Activated CD4-positive, CD25-positive, alpha-beta regulatory T cell treated with anti-CD3 and anti-CD28 coated beads, Interleukin-2, amount 50 U/mL, for 24 hours (primary cell): ENCODE results near the gene POLR3K.
A peak's percentile ranks its signal among the peaks of the same experiment; 100 is the strongest.

ENCODE experiments used
- ATAC-seq, 2 donors: fragments of 150-1000 bp; cut with Tn5 transposase; one replicate each; pipeline ENCODE4 v1.10.0; 2021; ENCODE audit warnings: mild to moderate bottlenecking in 1 of 2, moderate library complexity in 1 of 2

The POLR3K gene

DNA sequence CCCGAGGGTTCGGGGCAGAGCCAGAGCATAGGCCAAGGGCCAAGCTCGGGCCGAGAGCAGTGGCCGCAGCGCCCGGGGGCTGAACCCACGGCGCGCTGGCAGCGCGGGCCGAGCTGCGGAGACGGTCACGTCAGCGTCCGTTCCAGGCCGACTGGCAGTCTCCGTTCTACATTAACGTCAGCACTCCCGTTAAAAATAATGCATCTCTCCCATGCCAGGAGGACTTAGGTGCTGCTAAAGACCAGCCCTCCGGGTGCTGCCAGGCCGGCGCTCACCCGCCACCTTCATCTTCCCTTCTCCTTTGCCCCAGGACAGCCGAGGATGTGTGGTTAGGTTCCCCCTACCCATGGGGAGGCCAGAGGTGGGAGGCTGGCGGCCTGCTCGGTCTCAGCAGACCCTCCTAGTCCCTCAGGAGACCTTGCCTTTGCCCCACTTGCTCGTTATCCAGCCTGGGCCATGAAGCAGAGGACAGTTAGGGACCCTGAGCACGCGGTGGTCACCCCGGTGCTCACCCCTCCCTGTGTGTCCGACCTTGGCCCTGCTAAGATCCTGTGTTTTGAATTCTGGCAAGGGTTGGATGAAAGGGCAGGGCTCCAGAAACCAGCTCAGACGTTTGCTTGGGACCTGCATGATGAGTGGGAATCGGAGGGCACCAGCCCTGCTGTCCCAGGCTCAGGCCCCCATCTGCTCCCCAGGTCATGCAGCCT lies 25.2 kb upstream of the POLR3K start:
- peak in 1 of 2 donors; percentile 8 for ATAC-seq

GRCh38 chr16:77807-78443 lies 24.5 kb upstream of the POLR3K start, which contains the start of gene MPG:
MPG (plus strand) TSS chr16:78225; CDS start chr16:78310, 85 bp downstream.
- peak; percentile 74 to 77 for ATAC-seq

DNA sequence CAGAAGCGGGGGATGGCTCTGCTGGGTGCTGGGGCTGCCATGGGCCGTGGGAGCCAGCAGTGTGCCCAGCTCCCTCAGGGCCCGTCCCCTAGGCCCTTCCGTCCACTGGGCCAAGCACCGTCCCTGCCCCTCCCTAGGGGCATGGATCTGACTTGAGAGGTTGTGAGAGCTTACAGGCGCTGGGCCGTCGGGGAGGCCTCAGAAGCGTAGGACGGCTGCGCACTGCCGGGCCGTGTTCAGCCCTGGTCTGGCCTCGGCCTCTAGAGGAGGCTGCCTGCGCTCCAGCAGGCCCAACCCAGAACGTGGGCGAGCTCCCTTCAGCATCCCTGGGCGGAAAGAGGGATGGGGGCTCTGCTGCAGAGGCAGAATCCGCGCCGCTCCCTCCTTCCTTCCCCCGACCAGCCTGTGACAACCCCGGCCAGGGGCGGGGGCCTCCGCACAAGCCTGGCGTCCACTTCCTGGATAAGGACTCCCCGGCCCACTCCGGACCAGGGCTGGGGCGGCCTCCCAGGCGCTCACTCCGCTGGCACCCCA lies 23.9 kb upstream of the POLR3K start:
- peak; percentile 26 to 30 for ATAC-seq

DNA sequence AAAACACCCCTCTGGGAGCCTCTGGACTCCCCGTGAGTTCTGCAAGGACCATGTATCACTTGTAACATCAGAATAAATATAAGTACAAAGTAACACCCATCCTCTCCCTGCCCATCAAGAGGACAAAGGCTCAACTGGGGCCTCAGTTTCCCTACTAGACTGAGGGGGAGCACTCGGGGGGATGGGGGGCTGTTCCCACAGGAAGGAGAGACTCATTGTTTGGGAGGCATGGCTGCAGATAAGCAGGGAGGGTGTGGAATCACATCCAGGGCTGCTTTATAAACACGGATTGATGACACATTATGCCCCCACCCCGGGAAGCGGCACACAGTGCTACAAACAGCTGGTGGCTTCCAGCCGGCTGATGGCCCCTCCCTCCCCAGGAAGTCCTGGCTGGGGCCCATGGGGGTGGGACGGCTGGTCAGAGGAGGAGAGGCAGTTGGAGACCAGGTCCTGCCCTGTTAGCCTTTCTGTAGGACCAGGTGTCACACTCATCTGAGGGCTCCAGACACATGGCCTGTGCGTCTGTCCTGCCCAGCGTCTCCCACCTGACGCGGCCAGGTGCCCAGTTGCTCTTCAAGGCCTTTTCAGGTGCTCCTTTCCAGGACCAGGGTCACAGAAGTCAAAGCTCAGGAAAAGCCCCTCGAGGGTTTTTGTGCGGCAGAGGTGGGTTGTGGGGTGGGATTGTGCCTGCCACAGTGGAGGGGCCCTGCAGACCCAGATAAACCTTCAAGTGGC lies 23.3 kb upstream of the POLR3K start:
- ATAC-seq = no peak

- ATAC-seq = no peak
Measured at GRCh38 chr16:75580-76501, 22.4 kb upstream of the POLR3K start.

GRCh38 chr16:74747-75334 lies 21.4 kb upstream of the POLR3K start:
- no peak for ATAC-seq

GRCh38 chr16:74051-74746 lies 20.8 kb upstream of the POLR3K start:
- no peak for ATAC-seq

- ATAC-seq = peak; percentile 30 to 39
Measured at GRCh38 chr16:72561-73548, 19.4 kb upstream of the POLR3K start, which contains the start of gene RHBDF1. RHBDF1 (minus strand) TSS chr16:72631; CDS start chr16:65015, 7,616 bp downstream.

GRCh38 chr16:71540-72401 lies 18.4 kb upstream of the POLR3K start:
- ATAC-seq = no peak

- no peak for ATAC-seq
Measured at GRCh38 chr16:71210-71539, 17.8 kb upstream of the POLR3K start.

- no peak for ATAC-seq
Measured at GRCh38 chr16:69181-69580, 15.8 kb upstream of the POLR3K start.

DNA sequence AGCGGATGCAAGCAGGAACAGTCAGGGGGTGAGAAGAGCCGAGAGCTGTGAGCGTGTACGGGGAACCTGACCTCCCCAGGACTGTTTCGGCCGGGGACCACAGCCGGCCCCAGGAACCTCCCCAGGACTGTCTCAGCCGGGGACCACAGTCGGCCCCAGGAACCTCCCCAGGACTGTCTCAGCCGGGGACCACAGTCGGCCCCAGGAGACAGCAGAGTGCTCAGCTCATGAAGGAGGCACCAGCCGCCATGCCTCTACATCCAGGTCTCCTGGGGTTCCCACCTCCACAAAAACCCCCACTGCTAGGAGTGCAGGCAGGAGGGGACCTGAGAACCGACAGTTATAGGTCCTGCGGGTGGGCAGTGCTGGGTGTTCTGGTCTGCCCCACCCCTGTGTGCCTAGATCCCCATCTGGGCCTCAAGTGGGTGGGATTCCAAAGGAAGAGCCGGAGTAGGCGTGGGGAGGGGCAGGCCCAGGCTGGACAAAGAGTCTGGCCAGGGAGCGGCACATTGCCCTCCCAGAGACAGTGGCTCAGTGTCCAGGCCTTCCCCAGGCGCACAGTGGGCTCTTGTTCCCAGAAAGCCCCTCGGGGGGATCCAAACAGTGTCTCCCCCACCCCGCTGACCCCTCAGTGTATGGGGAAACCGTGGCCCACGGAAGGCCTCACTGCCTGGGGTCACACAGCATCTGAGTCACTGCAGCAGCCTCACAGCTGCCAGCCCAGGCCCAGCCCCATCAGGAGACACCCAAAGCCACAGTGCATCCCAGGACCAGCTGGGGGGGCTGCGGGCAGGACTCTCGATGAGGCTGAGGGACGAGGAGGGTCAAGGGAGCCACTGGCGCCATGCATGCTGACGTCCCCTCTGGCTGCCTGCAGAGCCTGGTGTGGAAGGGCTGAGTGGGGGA lies 14.7 kb upstream of the POLR3K start:
- no peak for ATAC-seq

- ATAC-seq = no peak
Measured at GRCh38 chr16:67183-67791, 13.9 kb upstream of the POLR3K start.

DNA sequence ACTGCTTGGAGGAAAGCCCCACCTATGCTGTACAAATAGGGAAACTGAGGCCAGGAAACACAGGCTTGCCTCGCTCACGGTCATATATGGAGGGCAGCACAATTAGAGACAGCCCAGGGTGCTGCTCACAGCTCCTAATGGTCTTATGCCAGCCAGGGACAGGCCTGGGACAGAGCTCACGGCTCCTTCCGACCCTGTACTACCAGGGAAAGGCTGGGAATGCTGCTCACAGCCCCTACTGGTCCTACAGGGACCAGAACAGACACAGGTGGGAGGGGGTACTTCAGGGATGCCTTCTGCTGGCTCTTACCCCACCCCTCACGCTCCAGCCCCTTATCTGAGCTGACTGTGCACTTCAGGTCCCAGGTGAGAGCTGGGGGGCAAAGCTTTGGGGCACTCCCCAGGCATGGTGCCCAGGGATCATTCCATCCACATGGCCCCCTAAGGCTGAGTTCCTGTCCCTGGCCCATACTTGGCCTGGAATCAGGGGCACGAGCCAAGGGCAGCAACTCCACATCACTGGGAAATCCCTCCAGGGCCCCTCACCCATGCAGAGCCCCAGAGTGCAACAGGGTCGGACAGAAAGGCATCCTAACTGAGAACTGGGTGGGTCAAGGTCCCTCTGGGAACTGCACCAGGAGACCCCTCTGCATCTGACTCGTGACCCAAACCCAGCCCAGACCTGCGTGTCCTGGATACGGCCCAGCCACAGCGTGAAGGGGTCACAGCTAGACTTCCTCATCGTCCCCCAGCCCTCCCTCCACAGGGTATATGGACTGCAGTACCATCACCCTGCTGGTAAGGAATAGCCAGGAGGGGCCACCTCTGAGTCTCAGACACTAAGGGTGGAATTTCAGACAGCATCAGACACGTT lies 13.1 kb upstream of the POLR3K start:
- no peak for ATAC-seq

- peak; percentile 85 to 88 for ATAC-seq
Measured at GRCh38 chr16:65745-66144, 12.3 kb upstream of the POLR3K start.

GRCh38 chr16:64914-65255 lies 11.5 kb upstream of the POLR3K start:
- ATAC-seq = no peak
